ENCODE measurements around the gene VPREB1.
"Not testable (repeated sequence)": the region's sequence is repeated elsewhere in the genome, so short reads cannot be mapped to it uniquely, and the experiment has no call there.

Gene VPREB1, protein sequence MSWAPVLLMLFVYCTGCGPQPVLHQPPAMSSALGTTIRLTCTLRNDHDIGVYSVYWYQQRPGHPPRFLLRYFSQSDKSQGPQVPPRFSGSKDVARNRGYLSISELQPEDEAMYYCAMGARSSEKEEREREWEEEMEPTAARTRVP

DNA sequence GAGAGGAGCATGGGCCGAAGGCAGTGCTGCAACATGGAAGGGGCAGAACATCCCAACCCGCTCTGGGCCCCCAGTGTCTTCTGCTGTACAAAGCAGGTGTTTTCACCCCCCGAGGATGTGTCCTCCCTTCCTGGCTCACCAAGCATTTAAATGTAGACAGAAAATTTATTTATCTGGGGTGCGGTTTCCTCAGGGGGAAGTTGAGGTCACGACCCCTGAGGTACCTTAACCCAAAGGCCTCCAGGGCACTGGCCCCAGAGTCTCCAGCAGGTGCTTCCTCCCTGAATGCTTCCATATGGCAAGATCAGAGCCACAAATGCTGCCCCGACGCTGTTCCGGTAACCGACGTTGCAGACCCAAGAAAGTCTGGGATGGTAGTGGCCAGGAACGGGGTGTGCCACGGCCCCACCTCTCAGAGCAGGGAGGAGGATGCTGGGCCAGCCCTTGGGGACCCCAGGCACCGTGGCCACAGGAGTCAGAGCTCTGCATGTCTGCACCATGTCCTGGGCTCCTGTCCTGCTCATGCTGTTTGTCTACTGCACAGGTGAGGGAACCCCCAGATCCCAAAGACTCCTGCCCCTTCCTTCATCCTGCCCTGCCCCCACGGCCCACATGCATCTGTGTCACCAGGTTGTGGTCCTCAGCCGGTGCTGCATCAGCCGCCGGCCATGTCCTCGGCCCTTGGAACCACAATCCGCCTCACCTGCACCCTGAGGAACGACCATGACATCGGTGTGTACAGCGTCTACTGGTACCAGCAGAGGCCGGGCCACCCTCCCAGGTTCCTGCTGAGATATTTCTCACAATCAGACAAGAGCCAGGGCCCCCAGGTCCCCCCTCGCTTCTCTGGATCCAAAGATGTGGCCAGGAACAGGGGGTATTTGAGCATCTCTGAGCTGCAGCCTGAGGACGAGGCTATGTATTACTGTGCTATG lies at the start of gene VPREB1:
Gene VPREB1 (plus strand): TSS at position 471 of the 935 bp plus-strand sequence. CDS start 28 bp downstream, at position 499.
- DNase-seq, result no peak

DNA sequence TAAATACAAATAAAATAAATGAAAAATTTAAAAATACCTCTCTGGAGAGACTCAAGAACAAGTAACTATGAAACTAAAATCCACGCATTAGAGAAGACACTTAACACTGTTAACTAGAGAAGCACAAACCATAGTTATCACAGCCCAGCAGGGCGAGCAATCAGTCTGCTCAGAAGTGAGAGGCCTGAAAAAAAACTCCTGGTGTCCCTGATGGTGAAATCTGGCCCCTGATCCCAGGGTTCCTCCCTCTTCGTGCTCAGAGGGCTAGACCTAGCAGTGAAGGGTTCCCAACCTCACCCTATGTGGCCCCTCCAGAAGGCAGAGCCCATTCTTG lies 49.7 kb upstream of the VPREB1 start:
- DNase-seq, result no peak

DNA sequence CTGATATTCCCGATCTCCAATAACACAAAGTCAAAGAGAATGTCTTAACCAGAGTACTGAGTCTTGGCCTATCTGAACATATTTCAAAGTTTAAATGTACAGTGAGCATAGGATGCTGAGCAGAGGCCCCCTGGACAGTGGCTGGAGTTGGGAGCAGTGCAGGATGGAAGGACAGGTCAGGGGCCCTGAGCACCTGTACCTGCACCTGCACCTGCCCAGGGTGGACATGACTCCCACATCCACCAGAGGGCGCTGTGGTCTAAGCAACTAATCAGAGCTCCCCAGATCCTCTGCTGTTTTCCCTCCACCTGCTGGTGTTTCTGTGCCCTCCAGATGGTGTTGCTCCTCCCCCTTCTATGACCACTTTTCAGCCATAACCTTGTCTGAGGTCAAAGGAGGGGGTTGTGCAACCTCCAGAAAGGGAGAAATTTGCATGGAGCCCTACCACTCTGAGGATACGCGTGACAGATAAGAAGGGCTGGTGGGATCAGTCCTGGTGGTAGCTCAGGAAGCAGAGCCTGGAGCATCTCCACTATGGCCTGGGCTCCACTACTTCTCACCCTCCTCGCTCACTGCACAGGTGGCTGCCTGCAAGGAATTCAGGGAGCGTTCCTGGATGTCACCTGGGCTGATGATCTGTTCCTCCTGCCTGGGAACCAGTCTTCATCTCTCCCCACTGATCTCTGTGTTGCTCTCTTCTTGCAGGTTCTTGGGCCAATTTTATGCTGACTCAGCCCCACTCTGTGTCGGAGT lies 49.1 kb upstream of the VPREB1 start:
- peak; percentile 37 for DNase-seq

DNA sequence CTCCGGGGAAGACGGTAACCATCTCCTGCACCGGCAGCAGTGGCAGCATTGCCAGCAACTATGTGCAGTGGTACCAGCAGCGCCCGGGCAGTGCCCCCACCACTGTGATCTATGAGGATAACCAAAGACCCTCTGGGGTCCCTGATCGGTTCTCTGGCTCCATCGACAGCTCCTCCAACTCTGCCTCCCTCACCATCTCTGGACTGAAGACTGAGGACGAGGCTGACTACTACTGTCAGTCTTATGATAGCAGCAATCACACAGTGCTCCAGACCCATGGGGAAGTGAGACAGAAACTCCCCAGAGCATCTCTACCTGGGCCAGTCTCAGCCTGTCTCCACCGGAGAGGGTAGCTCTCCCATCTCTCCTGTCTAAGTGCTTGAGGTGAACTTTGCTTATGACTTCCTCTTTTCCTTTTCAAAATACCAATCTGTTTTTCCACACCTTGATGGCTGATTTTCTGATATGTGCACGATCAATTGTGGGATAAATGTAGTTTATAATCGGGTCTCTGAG lies 48.5 kb upstream of the VPREB1 start:
- DNase-seq, result no peak

DNA sequence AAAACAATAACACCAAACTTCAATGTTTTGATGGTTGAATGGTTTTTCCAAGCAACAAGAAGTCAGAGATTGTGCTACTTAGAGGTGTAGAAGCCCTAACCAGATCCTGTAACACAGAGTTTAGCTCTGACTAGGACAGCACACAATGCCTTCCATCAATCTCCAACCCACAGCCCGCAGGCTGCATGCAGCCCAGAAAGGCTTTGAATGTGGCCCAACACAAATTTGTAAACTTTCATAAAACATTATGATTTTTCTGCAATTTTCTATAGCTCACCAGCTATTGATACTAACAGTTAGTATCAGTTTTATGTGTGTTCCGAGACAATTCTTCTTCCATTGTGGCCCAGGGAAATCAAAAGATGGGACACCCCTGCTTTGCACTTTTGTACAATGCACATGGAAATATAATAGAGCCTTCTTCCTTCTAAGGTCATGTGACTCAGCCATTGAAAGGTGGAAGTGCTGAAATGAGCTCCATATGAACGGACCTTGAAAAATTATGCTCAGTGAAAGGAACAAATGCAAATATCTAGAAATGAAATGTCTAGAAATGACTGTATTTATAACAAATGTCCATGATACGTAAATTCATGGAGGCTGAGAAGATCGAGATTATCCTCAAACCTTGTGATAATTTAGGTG lies 47.6 kb upstream of the VPREB1 start:
- no peak for DNase-seq

DNA sequence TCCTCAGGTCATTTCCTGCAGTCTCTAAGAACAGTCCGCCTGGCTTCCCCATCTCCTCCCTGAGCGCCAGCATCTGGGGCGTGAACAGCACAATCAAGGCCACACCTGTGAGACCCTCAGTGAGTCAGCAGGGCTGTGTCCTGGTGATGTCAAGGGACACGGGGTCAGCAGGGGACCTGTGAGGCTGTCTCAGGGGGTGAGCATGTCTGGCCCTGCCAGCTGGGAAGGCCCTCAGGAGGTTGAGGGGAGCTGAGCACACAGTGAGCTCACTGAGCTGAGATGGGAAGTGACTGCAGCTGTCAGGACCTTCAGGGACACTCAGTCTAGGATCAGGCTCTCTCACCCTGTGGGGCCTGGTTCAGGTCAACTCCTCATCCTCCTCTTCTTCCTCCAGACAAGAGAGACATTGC lies 46.6 kb upstream of the VPREB1 start:
- no peak for DNase-seq

DNA sequence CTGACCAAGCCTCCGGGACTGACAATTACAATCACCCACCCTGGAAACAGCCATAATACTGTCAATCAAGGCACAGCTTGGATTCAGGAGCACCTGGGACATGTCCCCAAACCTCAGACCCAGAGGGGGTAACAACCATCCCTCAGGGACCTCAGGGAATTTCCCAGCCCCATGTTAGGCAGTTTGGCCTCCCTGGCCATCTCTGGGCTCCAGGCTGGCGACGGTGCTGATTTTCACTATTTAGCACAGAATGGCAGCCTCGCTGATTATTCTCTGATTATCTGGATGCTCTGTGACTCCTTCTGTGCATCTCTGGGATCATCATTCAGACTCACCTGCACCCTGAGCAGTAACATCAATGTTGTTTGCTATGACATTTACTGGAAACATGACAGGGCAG lies 45.8 kb upstream of the VPREB1 start:
- DNase-seq, result no peak

DNA sequence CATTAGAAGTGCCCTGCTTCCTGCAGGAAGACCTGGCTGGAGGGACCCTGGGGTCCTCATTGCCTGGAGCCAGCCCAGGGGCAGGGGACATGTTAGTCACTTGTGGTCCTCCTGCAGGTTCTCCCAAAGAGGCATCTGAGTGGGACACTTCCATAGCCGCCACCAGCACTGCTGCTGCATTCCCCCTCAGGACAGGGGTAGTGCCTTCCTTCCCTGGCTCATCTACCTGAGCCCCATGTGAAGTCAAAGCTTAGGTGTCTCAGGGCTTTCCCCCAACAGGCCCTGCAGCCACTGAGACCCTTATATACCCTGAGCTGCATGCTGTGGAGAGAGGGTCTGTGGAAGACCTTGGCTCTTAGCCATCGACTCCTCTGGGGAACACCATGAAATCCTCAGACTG lies 45.0 kb upstream of the VPREB1 start:
- no peak for DNase-seq

DNA sequence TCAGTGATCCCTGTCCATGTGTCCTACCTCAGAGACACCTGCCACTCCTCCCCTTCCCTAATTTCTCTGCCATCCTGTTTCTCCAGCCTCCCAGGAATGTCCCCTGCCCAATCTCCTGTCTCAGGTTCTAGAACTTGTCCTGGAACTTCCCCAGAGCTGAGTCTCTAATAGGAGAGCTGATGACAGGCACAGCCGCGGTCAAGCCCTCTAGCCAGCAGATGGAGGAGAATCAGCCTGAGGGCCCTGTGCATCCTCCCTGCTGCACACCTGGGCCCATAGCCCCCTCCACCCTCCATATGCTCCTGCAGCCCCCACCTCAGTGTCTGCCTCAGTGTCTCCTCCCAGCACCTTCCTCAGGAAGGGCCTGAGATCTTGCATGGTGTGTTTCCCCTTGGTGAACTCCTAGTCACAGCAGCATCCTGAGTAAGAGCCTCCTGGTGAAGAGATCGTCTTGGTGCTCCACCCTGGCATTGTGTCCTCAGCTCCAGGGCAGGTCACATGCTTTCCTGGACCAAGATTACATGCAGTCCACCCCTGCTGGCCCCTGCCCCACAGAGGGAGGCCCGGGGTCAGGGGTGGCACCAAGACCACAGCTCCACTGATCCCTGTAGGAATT lies 43.9 kb upstream of the VPREB1 start:
- no peak for DNase-seq

DNA sequence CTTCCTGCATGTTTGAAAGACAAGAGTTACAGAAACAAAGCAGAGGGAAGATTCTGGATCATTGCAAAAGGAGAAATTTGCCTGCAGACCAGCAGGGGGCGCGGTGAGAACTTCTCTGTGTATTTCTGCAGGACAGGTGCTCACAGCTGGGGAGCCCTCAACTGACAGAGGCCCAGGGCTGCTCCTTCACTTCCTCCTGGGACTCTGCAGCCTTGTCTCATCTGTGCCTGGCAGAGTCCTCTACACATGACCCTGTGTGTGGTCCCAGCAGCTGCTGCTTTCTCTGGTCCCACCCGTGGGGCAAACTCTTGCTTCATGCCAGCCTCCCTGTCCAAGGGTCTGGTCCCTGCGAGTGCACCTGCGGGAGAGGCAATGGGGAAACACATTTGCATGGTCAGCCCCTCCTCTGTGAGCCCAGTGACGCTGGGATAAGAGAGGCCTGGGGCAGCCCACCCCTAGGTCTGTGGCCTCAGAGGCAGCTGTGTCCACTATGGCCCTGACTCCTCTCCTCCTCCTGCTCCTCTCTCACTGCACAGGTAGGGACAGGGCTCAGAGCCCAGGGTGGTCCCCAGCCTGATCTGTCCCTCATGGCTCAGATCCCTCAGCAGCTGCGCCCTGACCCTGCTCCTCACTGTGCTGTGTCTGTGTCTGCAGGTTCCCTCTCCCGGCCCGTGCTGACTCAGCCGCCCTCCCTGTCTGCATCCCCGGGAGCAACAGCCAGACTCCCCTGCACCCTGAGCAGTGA lies 43.2 kb upstream of the VPREB1 start:
- no peak for DNase-seq

DNA sequence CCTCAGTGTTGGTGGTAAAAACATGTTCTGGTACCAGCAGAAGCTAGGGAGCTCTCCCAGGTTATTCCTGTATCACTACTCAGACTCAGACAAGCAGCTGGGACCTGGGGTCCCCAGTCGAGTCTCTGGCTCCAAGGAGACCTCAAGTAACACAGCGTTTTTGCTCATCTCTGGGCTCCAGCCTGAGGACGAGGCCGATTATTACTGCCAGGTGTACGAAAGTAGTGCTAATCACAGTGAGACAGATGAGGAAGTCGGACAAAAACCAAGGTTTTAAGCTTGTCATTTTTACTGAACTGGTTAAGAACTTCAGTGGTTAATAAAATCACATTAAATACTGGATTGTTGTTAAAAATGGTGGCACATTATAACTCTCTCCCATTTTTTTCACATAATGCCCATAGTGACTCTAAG lies 42.6 kb upstream of the VPREB1 start:
- DNase-seq, result no peak

DNA sequence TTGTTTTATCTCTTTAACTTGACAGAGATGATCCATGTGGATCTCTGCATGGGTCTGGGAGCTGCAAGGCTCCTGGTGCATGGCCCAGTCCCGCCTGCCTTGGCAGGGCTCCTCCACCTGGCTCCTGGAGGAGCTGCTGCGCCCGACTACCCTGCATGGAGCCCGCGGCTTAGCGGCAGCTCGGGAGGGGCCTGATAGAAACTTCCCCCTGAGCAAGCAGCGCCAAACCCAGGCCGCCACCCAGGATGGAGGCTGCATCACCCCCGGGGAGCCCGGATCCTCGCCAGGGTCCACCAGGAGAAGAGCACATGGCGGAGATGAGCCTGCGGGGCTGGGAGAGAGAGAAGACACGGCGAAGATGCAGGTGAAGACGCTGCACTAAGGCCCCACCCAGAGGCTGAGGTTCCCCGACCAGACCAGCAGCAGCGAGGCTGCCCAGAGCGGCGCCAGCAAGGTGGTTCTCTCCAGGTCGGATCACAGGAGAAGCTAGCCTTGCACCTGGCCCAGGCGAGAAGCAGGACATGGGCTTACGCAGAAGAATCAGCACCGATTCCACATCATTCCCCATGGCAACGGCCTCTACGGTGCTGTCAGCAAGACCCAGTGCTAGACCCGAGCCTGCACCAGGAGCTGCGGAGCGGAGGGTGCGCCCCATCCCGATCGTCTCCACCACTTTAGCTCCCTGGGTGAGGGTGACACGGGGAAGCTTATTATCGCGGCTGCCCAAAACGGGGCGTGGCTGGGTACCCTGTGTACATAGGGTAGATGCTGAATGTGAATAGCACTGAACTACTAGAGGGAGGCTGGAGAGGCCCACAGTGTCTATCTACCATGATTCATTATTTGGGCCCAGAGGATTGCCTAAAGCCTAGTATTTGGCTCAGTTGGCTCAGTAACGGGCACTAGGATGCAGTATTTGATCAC lies 41.3 kb upstream of the VPREB1 start:
- DNase-seq, result no peak

DNA sequence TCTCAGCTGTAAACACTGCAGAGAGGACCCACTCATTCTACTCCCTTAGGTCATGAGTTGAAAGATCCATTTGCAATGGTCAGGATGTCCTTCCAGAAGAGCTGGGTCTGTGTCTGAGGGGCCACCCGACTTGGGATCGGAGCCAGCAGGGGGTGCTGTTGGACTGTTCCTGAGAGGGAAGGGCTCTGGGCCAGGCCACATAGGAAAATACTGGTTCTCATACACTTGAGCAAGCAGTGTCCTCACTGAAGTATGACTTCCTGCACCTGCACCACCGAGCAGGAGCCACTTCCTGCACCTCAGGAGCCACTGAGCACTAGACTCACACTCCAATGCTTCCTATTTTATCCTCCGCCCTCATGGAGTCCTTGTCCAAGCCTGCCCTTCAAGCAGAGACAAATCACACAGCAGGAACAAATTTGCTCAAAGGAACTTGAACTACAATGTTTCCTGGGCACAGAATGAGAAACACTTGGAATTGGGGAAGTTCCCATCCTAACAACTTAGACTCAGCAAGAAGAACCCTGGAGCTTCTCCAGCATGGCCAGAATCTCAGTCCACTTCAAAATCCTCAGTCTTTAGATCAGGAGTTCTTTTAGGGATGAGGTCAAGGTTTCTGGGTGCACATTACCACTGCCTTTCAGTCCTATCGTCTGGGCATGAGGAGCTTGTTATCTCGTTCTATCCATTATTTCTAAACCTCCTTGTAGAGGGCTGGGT lies 36.6 kb upstream of the VPREB1 start:
- DNase-seq, result peak; percentile 78

DNA sequence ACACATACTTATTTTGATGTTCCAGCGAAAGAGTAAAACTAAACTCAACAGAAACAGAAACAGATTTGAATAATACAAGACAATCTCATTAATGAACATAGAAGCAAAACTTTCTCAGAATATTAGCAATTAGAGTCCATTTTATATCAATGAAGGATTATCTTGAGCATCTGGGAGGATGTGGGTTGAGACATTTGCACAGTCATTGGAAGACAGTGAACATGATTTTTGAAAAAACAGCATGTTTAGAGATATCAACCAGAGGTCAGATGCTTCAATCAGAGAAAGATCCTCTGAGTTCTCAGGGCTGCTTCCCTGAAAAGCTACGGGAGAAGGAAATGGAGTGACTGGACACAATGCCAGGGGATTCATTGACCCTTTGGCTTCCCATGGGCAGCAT lies 35.9 kb upstream of the VPREB1 start:
- DNase-seq, result no peak

DNA sequence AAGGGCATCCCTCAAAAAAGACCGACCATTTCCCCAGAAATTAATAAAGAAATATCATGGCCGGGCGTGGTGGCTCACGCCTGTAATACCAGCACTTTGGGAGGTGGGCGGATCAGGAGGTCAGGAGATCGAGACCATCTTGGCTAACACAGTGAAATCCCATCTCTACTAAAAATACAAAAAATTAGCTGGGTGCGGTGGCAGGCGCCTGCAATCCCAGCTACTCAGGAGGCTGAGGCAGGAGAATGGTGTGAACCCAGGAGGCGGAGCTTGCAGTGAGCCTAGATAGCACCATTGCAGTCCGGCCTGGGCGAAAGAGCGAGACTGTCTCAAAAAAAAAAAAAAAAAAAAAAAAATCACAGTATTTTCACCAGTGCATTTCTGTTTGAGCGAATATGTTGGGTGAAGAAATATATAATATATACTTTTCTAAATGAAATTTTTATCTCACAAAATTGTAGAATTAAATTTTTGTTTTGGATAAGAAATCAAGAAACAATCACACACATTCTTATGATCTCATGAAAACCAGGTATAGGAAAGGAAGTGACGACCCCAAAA lies 35.4 kb upstream of the VPREB1 start:
- DNase-seq, result not testable (repeated sequence)

DNA sequence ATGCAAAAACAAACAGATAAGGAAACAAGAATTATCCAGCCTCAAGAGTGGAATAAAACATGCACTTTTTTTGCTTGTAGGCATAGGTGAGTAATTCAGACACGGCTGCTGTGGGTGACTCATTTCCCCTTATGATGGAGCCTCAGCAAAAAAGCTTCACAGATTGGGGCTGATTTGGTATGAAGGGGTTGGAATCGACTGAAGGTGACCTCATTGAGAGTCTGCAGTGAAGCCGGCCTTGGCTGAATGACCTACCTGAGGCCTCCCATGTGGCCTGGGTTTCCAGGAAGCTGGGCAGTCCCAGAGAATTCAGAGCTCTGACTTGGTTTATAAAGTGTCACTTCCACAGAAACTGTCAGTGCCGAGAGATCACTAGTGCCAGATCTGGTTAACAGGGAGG lies 34.2 kb upstream of the VPREB1 start:
- no peak for DNase-seq

DNA sequence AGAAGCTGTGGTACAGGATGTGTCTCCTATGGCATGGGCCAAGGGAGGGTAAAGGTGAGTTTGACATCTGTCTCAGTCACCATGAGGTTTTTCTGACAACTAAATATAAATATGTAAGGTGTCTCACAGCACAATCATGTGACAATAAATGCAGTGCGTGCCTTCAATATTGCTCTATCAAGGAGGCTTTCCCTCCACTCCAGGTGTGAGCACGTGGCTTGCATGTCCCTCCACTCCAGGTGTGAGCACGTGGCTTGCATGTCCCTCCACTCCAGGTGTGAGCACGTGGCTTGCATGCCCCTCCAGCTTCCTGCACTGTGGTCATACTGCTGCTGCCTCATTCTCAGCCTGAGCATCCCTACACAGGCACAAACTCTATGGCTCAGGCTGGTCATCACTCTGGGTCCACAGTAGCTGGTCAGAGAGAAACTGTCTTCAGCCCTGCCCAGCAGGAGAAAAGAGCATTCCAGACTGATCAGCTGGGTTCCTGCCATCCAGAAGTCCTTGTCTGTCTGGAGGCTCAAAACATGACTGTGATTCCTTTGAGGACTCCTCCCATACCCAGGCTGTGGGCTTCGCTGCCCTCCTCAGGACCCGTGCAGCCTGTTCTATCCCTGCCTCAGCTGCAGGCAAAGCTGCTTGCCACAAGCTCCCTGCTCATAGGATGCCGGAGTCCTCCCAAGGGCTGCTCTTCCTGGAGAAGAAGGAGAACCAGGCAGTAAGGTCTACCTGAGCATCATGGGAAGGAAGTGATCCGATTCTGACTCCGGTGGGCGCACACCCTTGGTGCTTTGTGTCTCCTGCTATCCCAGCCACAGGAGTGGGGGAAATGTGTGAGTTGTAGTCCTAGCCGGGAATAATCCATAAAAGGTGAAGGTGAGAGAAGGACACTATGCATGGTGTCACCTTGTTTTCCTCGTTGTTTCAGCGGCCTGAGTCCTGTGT lies 33.4 kb upstream of the VPREB1 start:
- DNase-seq, result no peak

DNA sequence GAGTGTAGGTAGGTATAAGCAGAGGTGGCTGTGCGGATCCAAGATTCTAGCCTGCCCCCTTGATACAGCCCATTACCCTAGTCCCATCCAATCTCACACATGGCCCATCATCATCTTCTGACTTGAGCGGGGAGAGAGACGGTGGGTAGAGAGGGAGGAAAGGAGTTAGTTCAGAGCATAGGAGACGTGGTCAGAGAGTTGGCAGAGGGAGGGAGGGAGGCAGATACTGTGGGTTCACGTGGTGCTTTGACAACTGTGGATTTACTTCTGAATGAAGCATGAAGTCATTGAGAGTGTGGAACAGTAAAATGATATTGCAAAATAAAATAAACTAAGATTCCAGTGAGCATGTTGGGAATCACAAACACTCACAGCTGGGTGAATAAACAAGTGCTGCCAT lies 31.4 kb upstream of the VPREB1 start:
- no peak for DNase-seq

All from NCI-H2029 treated with DMSO at 0.1 percent for 48 hours (cell line).